OCI-LY7 (cell line): ENCODE results near the gene MRPL19.

ENCODE experiments used
- CTCF ChIP-seq: fragments of 200-600 bp; sonication (generic); conservative IDR thresholded peaks from 2 replicates; pipeline ENCODE4 v1.5.1; 2014; ENCODE audit warnings: mild to moderate bottlenecking, antibody characterized with exemption, low read length, moderate library complexity, mixed read lengths
- EZH2phosphoT487 ChIP-seq: fragments of 200-600 bp; sonication (generic); IDR thresholded peaks from 2 replicates; pipeline ENCODE4 v1.6.1; 2018; ENCODE audit warnings: low read depth, borderline replicate concordance, mild to moderate bottlenecking, mixed run types, antibody characterized with exemption, low read length, moderate library complexity, mixed read lengths

GRCh38 chr2:75605770-75606529 is 40.6 kb upstream of the MRPL19 start:
- TF ChIP-seq CTCF (no peak), EZH2phosphoT487 (no peak)
